SIG-M5 treated with dmso at 0.1 percent for 504 hours (cell line): ENCODE results near the gene NOL3.

Experiments
- DNase-seq: peaks from one replicate; lab custom pipeline; 2025; ENCODE audit not compliant: unreplicated experiment; lab: John Stamatoyannopoulos, UW

Gene NOL3

DNA sequence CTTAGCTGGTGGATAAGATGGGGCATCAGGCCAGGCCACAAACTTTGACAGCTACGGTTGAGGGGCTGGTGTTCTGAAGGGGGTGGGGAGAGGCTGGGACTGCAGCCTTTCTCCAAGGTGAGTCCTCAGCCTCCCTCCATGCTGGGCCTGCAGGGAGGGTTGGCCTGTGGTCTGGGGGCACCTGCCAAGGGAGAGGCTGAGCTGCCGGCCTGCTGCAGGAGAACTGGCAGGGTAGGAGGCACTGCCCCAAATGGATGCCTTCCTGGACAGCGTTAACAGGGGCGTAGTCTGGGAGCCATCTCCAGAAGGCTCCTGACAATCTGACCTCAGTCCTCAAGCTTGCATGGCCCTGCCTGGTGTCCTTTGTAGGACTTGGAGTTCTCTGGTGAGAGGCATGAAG, 33.7 kb downstream of the NOL3 start:
- DNase-seq = no peak

DNA sequence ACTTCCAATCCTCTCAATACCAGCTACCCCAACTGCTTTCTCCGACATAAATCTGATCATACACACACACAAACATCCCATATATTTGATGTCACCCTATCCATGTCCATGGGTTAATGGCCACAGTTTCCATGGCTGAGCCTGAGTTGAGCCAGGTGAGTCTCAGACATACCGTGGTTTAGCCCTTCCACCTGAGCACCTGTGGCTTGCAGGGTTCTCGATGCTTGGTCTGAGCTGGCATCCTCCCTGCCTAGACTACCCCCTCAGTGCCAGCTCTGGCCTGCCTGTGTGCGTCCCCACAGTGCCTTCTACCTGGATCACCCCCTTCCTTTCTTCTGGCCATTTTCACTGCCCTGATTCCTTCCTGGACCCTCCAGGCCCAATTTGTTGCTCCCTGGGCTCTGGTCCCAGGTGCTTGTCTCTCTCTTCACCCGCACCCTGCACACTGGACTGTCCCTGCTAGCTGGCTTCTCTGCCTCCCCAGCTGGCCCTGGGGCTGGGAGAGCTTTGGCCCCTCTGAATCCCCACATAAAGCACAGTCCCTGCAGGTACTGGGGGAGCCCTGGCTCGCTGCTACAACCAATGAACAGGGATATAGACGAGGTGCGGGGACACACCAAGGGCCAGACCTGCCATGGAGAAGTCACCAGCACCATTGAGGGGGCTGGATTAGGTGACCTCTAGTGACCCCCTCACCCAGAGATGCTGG, 35.9 kb downstream of the NOL3 start:
- DNase-seq = no peak

DNA sequence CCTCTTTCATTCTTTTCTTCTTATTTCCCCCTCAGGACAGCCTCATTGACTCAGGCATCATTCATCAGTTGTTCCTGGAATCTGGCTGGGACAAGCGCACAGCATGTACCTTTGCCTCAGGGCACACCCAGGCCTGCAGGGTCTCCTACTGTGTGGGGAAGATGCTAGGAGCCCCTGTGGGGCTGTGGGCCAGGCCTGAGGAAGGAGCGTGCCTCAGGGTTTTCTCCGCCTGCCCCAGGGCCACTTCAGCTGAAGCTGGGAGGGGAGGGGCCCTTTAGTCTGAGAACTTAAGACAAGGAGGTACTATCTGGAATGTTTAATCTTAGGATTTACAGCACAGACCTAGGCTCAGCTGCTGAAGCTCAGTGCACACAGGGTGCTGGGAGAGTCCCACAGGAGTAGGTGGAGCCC, 36.5 kb downstream of the NOL3 start:
- DNase-seq = no peak

DNA sequence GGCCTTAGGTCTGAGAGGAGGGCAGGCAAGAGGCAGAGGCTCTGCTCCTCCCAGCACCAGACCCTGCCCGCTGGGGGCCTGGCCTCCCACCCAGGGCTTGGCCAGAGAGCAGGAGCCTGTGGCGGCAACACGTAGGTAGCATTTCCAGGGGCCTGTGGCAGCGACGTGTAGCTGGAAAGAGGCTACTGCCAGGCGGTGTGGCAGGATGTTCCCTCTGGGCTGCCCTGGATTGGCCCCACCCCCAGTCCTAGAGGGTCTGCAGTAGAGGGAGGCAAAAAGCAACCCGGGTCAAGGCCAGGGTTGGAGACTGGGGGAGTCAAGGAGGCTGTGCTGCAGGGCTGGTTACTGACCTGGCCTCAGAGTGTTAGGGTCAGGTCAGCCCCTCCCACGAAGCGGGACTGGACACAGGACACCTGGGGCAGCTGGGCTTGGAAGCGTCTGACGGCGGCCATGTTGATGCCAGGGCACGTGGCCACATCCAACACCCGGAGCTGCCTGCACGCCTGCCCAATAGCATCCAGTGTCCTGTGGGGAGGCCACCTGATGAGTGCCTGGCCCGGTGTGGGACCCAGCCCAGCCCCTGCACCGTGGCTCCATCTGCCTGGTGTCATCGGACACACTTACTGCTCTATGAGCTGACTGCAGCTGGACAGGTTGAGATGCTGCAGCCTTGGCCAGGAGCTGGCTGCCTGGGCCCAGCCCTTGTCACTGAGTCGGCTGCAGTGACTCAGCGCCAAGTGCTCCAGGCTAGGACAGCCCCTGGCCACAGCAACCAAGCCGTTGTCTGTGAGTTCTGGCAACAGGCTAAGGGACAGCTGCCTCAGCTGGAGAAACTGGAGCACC, 37.1 kb downstream of the NOL3 start:
- DNase-seq = no peak

DNA sequence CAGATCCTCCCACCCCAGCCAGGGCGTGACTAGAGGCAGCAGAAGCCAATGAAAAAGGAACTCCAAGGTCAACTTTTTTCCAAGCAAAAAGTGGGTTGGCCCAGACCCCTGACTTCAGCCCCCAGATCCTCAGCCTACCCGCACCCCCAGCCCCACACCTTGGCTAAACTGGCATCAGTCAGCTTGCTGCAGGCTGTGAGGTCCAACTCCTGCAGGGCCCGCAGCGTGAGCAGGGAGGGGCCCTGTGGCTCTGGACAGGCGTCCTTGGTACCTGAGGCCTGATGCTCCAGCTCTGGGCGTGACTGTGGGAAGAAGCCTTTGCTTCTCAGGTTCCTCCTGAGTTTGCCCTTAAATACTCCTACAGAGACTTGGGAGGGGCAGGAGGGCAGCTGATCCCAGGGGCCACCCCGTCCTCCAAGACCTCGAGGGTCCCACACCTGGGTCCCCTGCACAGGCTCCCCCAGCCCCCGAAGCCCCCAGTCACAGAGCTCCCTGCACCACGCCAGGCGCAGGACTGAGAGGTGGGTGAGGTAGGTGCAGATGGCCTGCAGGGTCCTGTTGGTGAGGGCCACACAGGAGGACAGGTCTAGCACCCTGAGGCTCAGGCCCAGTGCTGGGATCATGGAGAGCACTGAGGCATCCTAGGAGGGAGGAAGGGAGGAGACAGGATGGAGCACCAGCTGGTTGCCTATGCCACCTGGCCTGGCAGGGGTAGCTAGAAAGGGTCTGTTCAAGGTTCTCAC, 38.0 kb downstream of the NOL3 start:
- DNase-seq = no peak

DNA sequence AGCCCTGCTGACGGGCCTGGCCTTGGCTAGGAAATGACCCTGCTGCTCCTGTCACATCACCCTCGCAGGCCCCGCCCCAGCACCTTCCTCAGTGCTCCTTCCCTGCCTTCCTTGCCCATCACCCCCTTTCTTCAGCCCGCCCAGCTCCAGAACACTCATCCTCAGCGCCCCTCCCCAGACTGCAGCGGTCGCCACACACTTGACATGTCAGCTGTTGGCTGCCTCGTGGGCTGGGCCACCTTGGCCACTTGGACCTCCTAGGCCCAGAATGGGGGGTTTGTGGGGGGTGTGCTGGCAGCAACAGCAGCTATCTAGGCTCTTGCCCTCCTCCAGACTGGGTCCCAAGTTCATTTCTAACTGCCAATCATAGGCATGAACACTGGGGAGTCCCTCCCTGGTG, 39.2 kb downstream of the NOL3 start:
- no peak for DNase-seq

DNA sequence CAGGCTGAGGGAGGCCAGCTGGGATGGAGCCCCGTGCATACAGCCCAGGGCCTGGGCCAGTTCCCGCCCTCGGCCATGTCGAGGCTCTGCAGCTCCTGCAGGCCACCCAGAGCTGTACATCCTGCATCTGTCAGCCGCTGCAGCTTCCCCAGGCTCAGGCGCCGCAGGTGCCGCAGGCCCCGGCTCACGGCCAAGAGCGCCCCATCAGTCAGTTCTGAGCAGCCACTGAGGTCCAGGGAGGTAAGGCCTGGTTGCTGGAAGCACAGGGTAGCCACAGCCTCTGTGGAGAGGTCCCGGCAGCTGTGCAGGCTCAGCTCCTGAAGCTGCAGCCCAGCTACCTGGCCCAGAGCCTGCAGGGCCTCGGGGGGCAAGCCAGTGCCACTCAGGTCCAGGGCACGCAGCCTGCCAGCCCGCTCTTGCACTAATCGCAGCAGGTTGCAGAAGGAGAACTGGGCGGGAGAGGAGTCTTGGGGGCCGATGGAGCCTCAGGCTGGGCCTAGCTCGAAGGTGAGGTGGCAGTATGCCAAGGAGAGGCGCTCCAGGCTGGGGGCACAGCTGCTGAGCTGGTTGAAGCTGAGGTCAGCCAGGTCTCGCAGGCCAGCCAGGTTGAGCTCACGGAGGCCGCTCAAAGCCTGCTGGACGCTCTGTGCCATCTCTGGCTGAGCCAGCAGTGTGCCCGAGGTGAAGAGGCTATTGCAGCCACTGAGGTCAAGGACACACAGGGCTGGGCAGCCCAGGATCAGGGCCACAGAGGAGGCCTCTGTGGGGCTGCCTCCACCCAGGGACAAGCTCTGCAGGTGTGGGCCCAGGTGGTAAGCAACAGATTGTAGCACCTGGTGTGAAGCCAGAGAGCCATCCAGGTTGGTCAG, 40.0 kb downstream of the NOL3 start:
- DNase-seq = no peak

DNA sequence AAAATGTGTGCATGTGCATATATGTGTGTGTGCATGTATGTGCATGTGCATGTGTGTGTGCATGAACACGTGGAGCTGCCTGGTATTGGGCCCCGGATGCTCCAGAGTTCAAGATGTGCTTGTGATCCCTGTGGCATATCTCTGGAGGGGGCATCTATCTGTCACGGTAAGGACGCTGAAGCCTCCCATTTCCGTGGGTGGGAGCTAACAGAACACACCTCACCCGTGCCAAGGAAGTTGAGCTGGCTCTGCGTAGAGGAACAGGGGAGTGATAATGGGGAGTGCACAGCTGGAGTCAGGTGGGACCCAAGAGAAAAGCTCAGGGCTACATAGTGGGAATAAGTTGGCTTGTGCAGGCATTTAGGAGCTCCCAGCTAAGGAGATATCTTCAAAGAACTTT, 41.3 kb downstream of the NOL3 start:
- DNase-seq = no peak

DNA sequence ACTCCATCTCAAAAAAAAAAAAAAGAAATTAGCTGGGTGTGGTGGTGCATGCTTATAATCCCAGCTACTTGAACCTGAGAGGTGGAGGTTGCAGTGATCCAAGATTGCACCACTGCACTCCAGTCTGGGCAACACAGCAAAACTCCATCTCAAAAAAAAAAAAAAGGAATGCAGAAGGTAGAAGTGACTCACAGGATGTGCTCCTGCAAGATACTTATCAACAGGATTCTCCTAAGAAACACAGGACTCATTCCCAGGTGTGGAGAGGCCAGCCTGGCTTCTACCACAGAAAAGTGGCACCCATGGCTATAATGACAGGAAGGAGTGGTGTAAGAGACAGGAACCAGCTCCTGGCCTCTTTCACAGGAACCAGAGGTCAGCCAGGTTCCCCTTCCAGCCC, 42.4 kb downstream of the NOL3 start:
- DNase-seq = no peak

DNA sequence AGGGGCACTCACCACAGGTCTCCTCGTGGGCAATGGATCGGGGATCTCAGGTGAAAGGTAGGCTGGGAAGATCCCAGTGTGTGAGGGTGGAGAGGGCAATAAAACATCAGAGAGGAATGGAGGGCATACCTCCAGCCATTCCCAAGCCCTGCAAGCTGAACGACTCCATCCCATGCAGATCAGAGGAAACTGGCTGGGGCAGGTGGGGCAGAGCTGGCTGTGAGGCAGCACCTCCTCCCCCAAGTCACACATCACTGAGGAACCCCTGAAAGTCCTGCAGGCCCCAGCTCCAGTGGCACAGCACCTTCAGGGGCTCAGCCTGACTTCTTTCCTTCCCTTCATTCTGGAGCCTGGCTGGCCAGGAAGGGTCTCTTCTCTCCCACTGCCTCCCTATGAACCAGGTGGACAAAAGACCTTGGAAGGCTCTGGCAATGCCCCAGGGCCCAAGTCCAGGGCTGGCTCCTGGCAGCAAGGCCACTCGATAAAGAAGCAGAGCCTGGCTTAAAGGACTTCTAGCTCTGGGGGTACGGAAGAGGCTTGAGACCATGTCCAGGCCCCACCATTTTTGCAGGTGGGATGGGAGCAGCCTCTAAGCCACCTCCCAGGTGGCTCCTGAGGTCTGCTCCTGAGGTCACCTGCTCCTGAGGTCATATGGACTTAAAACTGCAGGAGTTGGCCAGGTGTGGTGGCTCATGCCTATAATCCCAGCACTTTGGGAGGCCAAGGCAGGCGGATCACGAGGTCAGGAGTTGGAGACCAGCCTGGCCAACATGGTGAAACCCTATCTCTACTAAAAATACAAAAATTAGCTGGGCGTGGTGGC, 43.1 kb downstream of the NOL3 start:
- no peak for DNase-seq

DNA sequence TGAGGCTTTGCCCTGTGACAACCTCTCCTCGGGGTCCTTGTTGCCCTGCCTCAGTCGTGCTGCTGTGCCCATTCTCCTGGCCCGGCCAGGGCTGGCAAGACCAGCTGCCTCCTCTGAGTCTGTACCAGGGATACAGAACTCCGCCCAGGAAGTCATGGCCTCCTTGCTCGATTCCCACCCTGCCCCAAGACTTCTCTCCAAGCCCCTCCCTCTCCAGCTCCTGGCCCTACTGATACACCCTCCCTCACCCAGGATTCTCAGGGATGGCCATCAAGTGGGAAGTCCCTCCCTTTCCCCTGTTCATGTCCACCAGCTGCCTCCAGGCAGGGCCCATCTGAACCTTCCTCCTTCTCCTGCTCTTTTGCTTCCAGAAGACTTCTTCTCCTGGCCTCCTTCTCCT, 45.4 kb downstream of the NOL3 start:
- no peak for DNase-seq

DNA sequence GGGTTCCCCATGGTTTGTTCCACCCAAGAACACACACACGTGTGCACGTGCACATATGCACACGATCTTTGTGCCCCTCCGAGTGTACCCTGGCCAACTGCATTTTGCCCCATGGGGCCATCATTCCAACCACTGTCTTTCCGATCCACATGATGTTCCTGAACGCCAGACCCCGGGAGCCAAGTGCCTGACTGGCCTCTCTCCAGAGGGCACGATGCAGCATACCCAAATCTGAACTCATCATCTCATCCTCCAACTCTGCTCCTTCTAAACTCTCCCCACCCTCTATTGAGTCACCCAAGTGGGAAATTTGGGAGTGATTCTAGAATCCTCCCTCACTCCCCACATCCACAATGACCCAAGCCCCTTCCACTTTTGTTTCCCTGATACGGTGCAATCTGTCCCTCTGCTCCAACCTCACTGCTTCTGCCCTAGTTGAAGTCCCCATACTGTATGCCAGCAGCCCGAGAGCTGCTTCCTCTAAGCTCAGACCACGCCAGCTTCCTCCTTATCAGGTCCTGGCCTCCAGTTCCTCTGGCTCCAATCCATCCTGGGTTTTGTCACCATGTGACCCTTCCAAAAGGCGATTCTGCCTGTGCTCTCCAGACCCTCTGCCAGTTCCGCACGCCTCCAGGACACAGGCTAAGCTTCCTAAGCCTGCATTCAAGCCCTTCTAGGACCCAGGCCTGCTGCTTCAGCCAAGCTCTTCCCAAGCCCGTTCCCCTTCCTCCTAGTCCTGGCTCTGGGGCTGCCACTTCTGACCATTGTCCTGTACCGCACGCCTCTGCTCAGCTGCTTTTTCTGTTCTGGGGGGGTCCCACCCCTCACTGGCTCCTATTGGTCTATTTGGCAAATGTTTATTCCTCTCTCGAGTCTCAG, 46.5 kb downstream of the NOL3 start:
- DNase-seq = no peak

DNA sequence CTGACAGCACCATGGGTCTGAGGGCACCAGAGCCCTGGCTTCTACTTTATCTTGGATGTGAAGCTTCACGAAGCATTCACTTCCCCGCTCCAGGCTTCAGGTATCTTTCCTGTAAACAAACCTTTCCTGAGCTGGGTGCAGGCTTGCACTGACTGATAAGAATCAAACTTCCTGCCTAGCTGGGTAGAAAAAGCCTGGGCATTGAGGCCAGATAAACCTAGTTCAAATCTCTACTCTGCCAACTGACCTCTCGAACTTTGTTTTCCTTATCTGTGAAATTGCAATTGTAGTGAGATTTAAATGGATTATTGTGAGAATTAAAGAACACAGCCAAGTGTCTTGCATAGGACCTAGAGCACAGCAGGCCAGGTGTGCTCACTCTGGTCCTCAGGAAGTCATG, 53.7 kb downstream of the NOL3 start:
- no peak for DNase-seq
